Activated gamma-delta T cell treated with anti-CD3 and anti-CD28 coated beads, Interleukin-2, amount 50 U/mL, for 16 hours (primary cell): ENCODE measurements around the gene DCAF4.
"Not testable (repeated sequence)": the region's sequence is repeated elsewhere in the genome, so short reads cannot be mapped to it uniquely, and the experiment has no call there.

Experiments
- DNase-seq: peaks from one replicate; pipeline ENCODE4 v3.0.0-alpha.2; 2020; ENCODE audit warnings: low read depth

DCAF4 gene

DNA sequence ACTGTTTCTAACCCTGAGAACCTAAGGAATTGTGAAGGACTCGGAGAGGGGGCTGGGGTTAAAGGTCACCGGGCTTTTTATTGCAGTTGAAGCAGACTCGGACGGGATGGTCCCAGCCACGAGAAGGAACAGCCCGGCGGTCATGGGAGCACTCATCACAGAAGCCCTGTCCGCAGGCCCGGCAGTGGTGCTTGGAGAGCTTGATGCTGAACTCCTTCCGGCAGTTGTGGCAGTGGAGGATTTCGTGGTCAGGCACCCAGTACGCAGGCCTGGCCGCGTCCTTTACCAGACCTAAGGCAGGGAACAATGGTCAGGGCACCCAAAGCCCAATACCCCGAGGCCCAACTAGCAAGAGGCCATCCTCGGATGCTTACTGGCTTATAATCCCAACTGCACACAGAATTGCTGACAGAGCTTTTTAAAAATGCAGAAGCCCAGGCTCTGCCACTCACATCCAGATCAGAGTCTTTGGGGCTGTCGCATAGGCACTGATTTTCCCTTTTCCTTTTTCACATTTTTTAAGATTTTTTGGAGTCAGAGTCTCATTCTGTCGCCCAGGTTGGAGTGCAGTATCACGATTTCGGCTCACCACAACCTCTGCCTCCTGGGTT is 44.7 kb downstream of the DCAF4 start:
- no peak for DNase-seq

DNA sequence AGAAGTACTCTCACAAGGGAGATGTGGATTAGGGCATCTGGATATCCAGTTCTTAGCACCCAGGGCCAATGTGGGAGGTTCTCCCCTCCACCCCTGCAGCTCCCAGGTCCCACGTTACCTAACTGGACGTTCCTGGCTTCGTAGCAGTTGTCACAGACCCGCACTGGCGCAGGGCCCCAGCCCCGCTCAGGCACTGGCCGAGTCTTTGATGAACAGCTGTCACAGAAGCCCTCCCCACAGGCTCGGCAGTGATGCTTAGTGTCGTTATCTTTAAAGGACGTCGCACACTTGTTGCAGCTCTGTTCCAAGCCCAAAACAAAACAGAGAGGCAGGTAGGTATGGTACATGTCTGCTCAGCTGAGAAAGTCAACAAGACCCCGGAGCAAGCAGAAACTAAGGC is 48.4 kb downstream of the DCAF4 start:
- DNase-seq = no peak

DNA sequence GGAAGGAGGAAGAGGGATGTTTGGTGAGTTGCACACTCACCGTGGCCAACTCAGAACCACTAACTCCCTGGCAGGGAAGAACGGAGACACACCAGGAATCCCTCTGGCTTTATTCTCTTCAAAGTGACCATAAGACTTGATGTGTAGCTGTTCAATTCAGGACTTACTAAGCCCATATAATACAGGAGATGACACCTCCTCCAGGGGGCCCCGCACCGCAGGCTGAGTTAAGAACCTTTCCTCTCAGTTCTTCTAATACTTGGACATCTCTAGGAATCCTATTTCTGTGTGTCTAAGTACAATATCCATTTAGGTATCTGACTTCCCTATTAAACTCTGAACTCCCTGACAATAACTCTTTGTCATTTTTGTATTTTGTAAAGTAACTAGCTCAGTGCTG is 49.5 kb downstream of the DCAF4 start:
- DNase-seq = no peak

DNA sequence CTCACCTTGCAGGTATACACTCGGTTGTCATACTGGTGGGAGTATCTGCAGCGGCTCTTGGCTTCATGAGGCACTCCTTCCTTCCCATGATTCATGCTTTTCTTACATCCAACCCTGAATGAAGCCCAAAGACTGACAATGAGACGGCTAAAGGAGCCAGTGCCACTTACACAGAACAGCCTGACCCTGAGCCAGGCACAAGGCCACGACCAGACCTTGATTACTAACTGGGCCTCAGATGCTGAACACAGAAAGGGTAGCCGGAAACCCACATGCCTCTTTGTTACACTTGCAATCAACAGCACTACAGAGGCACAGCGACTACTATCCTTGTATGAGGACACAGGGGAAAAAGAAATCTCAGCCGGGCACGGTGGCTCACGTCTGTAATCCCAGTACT is 52.6 kb downstream of the DCAF4 start:
- DNase-seq = no peak

DNA sequence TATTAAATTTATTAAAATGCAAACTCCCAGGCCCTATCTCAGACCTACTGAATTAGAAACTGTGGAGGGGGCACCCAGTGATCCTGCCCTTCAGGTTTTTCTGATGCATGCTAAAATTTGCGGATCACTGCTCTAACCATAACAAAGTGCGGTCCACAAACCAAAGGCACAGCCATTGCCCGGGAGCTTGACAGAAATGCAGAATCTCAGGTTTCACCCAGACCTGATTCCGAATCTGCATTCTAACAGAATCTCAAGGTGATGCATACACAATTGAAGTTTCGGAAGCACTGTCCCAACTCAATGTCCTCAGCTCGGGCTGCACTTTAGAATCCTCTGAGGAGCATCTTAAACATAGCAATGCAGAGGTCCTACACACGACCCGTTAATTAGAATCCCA is 54.6 kb downstream of the DCAF4 start:
- DNase-seq = no peak

DNA sequence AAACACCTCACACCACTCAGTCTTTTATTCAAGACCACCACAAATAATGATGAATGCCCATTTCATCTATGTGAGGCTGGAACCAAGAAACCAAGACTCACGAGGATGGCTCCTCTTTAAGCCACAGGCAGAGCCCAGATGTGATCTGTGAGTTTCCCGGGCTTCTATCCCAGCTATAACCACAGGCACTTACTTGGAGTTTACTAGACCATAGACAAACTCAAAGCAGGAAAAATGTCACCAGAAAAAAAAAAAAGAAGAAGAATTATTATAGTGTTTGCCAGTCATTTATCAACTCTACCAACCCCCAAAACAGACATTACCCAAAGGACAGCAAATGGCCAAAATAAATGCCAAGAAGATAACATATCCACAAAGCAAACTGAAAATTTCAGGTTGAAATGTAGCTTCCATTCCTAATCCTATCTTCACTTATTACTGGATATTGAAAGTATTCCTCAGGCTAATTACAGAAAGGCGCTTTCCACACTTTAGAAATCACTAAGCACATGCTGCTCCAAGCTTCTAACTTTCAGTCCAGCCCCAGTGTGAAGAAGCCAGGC is 56.0 kb downstream of the DCAF4 start:
- DNase-seq = no peak

DNA sequence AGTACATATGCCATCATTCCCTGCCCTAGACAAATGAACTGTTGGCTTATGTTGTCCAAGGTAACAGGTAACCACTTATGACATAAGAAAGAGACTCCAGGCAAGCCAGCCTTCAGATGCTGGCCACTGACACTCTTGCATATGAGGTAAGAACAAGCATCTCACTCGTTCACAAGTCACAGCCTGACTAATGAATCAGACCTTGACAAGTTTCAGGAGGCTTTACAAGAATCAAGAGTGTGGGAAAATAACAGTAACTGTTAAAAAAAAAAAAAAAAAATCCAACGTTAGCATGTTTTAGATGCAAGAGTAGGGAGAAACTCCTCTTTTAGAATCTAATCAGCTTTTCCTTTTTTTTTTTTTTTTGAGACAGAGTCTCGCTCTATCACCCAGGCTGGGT is 60.0 kb downstream of the DCAF4 start:
- no peak for DNase-seq

DNA sequence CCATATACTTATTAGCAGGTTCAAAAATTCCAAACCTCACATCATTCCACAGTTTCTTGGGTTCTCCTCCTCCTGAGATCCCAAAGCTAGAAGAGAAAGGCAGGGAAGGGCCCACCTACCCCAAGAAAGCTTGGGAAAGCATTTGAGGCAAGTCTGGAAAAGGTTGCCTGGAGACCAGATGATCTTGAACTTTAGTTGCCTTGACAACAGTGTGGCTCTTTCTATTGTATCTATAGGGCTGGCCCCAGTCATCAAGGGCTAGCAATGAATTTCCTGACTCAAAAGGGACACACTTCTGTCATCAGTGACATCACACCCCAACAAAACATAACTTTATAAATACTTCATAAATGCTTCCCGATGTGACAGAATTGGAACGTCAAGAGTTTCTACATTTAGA is 60.6 kb downstream of the DCAF4 start:
- no peak for DNase-seq

DNA sequence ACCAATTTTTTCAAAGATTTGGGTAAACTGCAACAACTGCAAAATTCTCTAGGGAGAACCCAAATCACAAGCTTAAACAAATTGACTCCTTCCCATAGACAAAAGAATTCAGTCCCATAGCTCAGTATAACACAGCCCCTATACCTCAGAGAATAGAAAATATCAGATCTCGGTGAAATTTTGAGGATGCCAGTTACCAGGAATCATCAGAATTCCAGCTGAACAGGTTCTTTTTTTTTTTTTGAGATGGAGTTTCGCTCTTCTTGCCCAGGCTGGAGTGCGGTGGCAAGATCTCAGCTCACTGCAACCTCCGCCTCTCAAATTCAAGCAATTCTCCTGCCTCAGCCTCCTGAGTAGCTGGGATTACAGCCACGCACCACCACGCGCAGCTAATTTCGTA is 63.9 kb downstream of the DCAF4 start:
- DNase-seq = no peak

DNA sequence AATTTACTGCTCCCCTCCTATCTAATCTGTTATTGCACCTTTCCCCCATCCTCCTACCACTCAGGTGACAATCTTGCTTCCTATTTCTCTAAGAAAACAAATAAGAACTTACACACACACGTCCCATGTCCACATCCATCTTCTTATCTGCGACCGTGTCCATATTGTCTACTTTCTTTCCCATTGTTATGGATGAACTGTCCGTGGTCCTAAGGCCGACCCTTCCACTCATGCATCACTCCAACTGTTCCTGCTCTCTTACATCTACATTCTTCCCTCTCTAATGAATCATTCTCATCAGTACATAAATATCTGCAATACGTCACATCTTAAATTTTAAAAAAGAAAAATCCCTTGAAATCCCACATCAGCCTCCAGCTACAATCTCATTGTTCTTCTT is 70.7 kb downstream of the DCAF4 start:
- DNase-seq = no peak

DNA sequence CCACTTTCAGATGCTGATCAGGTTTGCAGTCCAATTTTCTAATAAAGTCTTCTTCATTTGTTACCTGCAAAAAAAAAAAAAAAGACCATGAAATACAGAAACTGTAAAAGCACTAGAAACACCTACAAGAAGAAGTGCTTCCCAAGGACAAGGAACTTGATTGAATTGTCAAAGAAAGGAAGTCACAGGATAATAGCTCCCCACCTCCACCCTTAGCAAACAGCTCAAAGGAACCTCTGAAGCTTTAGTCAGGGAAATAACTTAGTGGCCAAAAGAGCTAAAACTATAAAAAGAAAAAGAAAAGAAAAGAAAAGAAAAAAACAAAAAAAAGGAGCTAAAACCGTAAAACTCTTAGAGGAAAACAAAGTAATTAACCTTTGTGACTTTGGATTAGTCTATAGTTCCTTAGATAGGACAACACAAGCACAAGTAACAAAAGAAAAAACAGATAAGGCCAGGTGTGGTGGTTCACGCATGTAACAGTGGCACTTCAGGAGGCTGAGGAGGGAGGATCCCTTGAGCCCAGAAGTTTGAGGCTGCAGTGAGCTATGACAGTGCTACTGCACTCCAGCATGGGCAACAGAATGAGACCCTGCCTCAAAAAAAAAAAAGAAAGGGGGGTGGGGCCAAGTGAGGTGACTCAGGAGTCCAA is 72.1 kb downstream of the DCAF4 start:
- DNase-seq = no peak

DNA sequence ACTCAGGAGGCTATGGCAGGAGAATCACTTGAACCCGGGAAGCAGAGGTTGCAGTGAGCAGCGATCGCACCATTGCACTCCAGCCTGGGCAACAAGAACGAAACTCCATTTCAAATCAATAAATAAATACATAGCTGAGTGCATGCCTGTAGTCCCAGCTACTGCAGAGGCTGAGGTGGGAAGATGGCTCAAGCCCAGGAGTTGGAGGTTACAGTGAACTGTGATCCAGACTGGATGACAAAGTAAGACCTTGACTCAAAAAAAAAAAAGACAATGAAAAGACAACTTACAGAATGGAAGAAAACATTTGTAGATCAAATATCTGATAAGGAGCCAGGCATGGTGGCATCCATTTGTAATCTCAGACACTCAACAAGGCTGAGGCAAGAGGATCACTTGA is 73.1 kb downstream of the DCAF4 start:
- no peak for DNase-seq

DNA sequence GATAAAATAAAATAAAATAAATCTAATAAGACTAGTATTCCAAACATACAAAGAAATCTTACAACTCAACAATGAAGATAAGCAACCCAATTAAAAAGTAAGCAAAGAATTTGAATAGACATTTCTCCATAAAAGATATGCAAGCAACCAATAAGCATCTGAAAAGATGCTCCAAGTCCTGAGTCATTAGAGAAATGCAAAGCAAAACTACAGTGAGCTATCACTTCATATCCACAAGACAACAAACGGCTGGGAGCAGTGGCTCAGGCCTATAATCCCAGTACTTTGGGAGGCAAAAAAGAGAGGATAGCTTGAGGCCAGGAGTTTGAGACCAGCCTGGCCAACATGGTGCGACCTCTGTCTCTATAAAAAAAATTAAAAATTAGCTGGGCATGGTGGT is 73.8 kb downstream of the DCAF4 start:
- no peak for DNase-seq

DNA sequence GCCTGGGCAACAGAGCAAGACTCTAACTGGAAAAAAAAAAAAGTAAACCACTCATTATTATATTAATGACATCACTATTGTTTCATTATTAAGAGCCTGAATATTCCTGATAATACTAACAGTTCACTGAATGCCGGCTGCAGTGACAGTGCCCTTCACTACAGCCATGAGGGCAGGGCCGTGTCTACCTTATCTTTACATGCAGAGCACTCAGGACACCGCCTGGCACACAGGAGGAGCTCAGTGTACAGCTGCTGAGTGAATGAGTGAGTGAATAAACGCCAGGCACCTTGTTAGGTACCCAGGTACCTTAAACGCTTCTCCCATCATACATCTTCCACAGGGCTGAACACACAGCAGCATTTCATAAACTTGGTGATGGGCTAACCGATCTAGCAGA is 77.4 kb downstream of the DCAF4 start:
- DNase-seq = no peak

DNA sequence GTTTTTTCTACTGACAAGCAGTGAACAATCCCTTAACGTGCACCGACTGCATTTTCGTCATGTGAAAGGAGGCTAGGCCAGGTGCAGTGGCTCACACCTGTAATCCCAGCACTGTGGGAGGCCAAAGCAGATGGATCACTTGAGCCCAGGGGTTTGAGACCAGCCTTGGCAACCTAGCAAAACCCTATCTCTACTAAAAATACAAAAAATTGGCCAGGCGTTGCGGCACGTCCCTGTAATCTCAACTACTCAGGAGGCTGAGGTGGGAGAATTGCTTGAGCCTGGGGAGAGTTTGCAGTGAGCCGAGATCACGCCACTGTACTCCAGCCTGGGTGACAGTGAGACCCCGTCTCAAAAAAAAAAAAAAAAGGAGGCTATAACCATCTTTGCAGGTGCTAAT is 78.4 kb downstream of the DCAF4 start:
- not testable (repeated sequence) for DNase-seq

DNA sequence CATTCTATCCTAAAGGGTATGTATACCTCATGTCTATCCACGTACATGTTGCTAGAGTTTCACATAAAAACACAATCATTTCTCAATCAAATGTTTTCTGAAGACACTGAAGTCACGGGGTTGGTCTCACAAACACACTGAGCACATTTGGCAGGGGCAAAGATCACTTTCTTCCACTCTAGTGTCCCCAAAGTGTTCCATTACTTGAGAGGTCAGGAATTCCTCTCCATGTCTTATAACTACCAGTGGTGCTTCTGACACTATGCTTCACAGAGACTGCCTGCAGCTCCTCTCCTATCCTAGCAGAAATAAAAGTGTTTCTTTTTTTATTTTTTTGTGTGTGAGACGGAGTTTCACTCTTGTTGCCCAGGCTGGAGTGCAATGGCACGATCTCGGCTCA is 81.6 kb downstream of the DCAF4 start:
- no peak for DNase-seq

DNA sequence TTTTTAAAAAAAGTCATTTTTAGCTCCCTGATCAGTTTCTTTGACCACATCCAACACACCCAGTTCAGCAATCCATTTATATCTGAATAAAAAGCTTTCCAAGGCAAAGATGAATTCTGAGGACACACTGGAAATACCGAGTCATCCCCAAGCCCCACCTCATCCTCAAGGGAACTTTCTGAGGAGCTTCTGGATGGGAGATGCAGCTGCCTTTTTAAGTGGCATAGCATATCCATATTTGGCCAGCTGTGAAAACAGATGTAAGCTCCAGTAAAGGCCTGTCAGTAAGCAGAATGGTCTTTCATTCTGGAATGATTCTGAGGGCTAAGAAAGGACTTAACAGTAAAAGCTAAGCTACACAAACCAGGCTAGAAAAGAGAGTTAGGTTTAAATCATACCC is 82.2 kb downstream of the DCAF4 start:
- DNase-seq = no peak
